ENCODE results near the gene ADAR. TPM values are rescaled to one million over a fixed set of nuclear protein-coding genes. Genes with fewer than 3 reads are reported as not detected.

ADAR gene
- total RNA-seq, 2 experiments from 2014 or later = 206 to 210 TPM

- CTCF ChIA-PET = interaction anchor here (0.7 kb wide), 1 partner anchor 409 kb away, joined by 3 read pairs; no protein-coding TSS in a partner anchor
- Mint-ChIP-seq H3K4me1 (ENCODE audit: low read depth) (peaks cover 61% of the 10 kb centered on the region), H3K36me3 (ENCODE audit: low read depth) (peaks cover 20% of the 10 kb centered on the region), H3K9me3 (no peaks in the 10 kb centered on the region), H3K27ac (peak overlapping the region; percentile 59), H3K27me3 (no peaks in the 10 kb centered on the region), H3K4me3 (no peak overlapping the region)
- ATAC-seq (ENCODE audit: poor library complexity) = no peak
- Histone ChIP-seq H3K36me3 (ENCODE audit: insufficient read depth, low read length) (peaks cover 9% of the 10 kb centered on the region), H3K27me3 (ENCODE audit: control insufficient read depth in 1 of 2, insufficient read depth in 2 of 2, low read length in 2 of 2) (no peaks in the 10 kb centered on the region), H3K27ac (ENCODE audit: low read depth in 1 of 2, low read length in 2 of 2) (no peak overlapping the region), H3K4me1 (ENCODE audit: insufficient read depth, low read length) (peaks cover 16% of the 10 kb centered on the region), H3K4me3 (ENCODE audit: low read length) (no peak overlapping the region), H3K9me3 (ENCODE audit: control insufficient read depth in 1 of 2, insufficient read depth in 1 of 2, low read length in 2 of 2) (no peaks in the 10 kb centered on the region)
- DNase-seq = no peak
- TF ChIP-seq CTCF (IDR thresholded peaks at IDR 0.05) = no peak
- POLR2A ChIA-PET = no interaction called here
- intact Hi-C loops (cut with DNase I, micrococcal nuclease) = no loop called here
Measured at GRCh38 chr1:154614247-154614646, 6.3 kb upstream of the ADAR start.

GRCh38 chr1:154611150-154611862 lies 3.3 kb upstream of the ADAR start:
- no peak overlapping the region for H3K27ac ChIP-seq (ENCODE audit: low read depth in 1 of 2, low read length in 2 of 2)
- H3K4me3 ChIP-seq (ENCODE audit: low read length) = no peak overlapping the region
- intact Hi-C loops (cut with DNase I, micrococcal nuclease) = loop anchor here in 1 of 2 experiments (1.0 kb wide), 1 partner anchor 55 kb away; no protein-coding TSS in a partner anchor
- ATAC-seq (ENCODE audit: poor library complexity) (no peak), DNase-seq (no peak)
- ChIA-PET POLR2A (interaction anchor here (5.2 kb wide), 1 partner anchor 16 kb away, joined by 53 read pairs; no protein-coding TSS in a partner anchor), CTCF (interaction anchor here (0.9 kb wide), 1 partner anchor 10 kb away, joined by 4 read pairs; no protein-coding TSS in a partner anchor)
- peaks cover 27% of the 10 kb centered on the region for H3K4me1 ChIP-seq (ENCODE audit: insufficient read depth, low read length)
- H3K4me3 Mint-ChIP-seq = no peak overlapping the region
- TF ChIP-seq CTCF (IDR thresholded peaks at IDR 0.05) = no peak
- H3K36me3 Mint-ChIP-seq (ENCODE audit: low read depth) = peaks cover 27% of the 10 kb centered on the region
- H3K4me1 Mint-ChIP-seq (ENCODE audit: low read depth) = peaks cover 70% of the 10 kb centered on the region
- no peaks in the 10 kb centered on the region for H3K27me3 Mint-ChIP-seq
- no peaks in the 10 kb centered on the region for H3K9me3 Mint-ChIP-seq
- H3K36me3 ChIP-seq (ENCODE audit: insufficient read depth, low read length) = no peaks in the 10 kb centered on the region
- H3K9me3 ChIP-seq (ENCODE audit: control insufficient read depth in 1 of 2, insufficient read depth in 1 of 2, low read length in 2 of 2) = no peaks in the 10 kb centered on the region
- peak overlapping the region; percentile 93 for H3K27ac Mint-ChIP-seq
- no peaks in the 10 kb centered on the region for H3K27me3 ChIP-seq (ENCODE audit: control insufficient read depth in 1 of 2, insufficient read depth in 2 of 2, low read length in 2 of 2)

GRCh38 chr1:154609398-154610380 lies 1.7 kb upstream of the ADAR start:
- Mint-ChIP-seq H3K36me3 (ENCODE audit: low read depth) (peaks cover 26% of the 10 kb centered on the region), H3K27me3 (no peaks in the 10 kb centered on the region), H3K4me3 (peak overlapping the region; percentile 95), H3K4me1 (ENCODE audit: low read depth) (peaks cover 75% of the 10 kb centered on the region), H3K27ac (peak overlapping the region; percentile 93), H3K9me3 (no peaks in the 10 kb centered on the region)
- DNase-seq (peak in 13 of 14 experiments; percentile 33 to 83 (median 57)), ATAC-seq (ENCODE audit: poor library complexity) (peak; percentile 66)
- Histone ChIP-seq H3K27me3 (ENCODE audit: control insufficient read depth in 1 of 2, insufficient read depth in 2 of 2, low read length in 2 of 2) (no peaks in the 10 kb centered on the region), H3K4me1 (ENCODE audit: insufficient read depth, low read length) (peaks cover 36% of the 10 kb centered on the region), H3K36me3 (ENCODE audit: insufficient read depth, low read length) (peaks cover 12% of the 10 kb centered on the region), H3K4me3 (ENCODE audit: low read length) (peak overlapping the region; percentile 88), H3K9me3 (ENCODE audit: control insufficient read depth in 1 of 2, insufficient read depth in 1 of 2, low read length in 2 of 2) (no peaks in the 10 kb centered on the region), H3K27ac (ENCODE audit: low read depth in 1 of 2, low read length in 2 of 2) (peak overlapping the region; percentile 88 to 95)
- TF ChIP-seq CTCF (IDR thresholded peaks at IDR 0.05) = no peak
- ChIA-PET POLR2A (interaction anchor here (0.7 to 5.2 kb wide), 6 partner anchors 11 to 327 kb away, joined by 3 to 53 read pairs (median 5); partner anchors contain the start of gene PMVK), CTCF (interaction anchor here (1.0 to 1.7 kb wide), 3 partner anchors 18 to 334 kb away, joined by 3 to 7 read pairs (median 3); no protein-coding TSS in a partner anchor)
- intact Hi-C loops (cut with DNase I, micrococcal nuclease) = loop anchor here (1.0 to 5.0 kb wide), 3 partner anchors 18 to 583 kb away; partner anchors contain the start of gene UBE2Q1 (in 2 of the 2)

Measured in CD4-positive, alpha-beta T cell (primary cell).